ENCODE results near the gene SIRT7.

GRCh38 chr17:81909231-81909630 lies 8.7 kb downstream of the SIRT7 start:
- no peak for TF ChIP-seq CTCF (IDR thresholded peaks at IDR 0.05)
- TF ChIP-seq EP300 (IDR thresholded peaks at IDR 0.05), result no peak
- no peak for TF ChIP-seq POLR2AphosphoS5 (IDR thresholded peaks at IDR 0.05)
- TF ChIP-seq POLR2A (IDR thresholded peaks at IDR 0.05), result no peak
